GM19193 (cell line): ENCODE data around the gene CFDP1.

Experiments
- POLR2A ChIP-seq: IDR thresholded peaks from 4 replicates; pipeline ENCODE4 v1.6.1; 2011; ENCODE audit not compliant: insufficient read depth, insufficient read length; ENCODE audit errors: extremely low read depth

The CFDP1 gene

GRCh38 chr16:75362846-75363245, 70.5 kb downstream of the CFDP1 start:
- no peak for TF ChIP-seq POLR2A

- TF ChIP-seq POLR2A: no peak
Measured at GRCh38 chr16:75361936-75362335, 71.4 kb downstream of the CFDP1 start.

GRCh38 chr16:75354170-75354569, 79.1 kb downstream of the CFDP1 start:
- no peak for TF ChIP-seq POLR2A

- no peak for TF ChIP-seq POLR2A
Measured at GRCh38 chr16:75351183-75351582, 82.1 kb downstream of the CFDP1 start.

GRCh38 chr16:75345711-75346110, 87.6 kb downstream of the CFDP1 start:
- TF ChIP-seq POLR2A: no peak

- TF ChIP-seq POLR2A: no peak
Measured at GRCh38 chr16:75343941-75344340, 89.4 kb downstream of the CFDP1 start.

GRCh38 chr16:75343286-75343685, 90.0 kb downstream of the CFDP1 start:
- no peak for TF ChIP-seq POLR2A

- TF ChIP-seq POLR2A: no peak
Measured at GRCh38 chr16:75342308-75342811, 90.9 kb downstream of the CFDP1 start.

- TF ChIP-seq POLR2A: no peak
Measured at GRCh38 chr16:75341564-75342307, 91.6 kb downstream of the CFDP1 start.

GRCh38 chr16:75340741-75341491, 92.4 kb downstream of the CFDP1 start:
- no peak for TF ChIP-seq POLR2A

- no peak for TF ChIP-seq POLR2A
Measured at GRCh38 chr16:75337430-75337829, 95.9 kb downstream of the CFDP1 start.

- TF ChIP-seq POLR2A: no peak
Measured at GRCh38 chr16:75336521-75336920, 96.8 kb downstream of the CFDP1 start.

GRCh38 chr16:75333721-75334163, 99.6 kb downstream of the CFDP1 start:
- no peak for TF ChIP-seq POLR2A

- TF ChIP-seq POLR2A: no peak
Measured at GRCh38 chr16:75329943-75330342, 103.4 kb downstream of the CFDP1 start.

GRCh38 chr16:75326333-75326732, 107.0 kb downstream of the CFDP1 start:
- TF ChIP-seq POLR2A: no peak

- TF ChIP-seq POLR2A: no peak
Measured at GRCh38 chr16:75323933-75324332, 109.4 kb downstream of the CFDP1 start.

GRCh38 chr16:75323198-75323597, 110.1 kb downstream of the CFDP1 start:
- no peak for TF ChIP-seq POLR2A

GRCh38 chr16:75322740-75323139, 110.6 kb downstream of the CFDP1 start:
- no peak for TF ChIP-seq POLR2A
